GM13977 (cell line): ENCODE measurements around the gene RBBP7.

Experiments used
- DNase-seq: peaks from one replicate; pipeline ENCODE4 v3.0.0; 2012; ENCODE audit warnings: low spot score
- CTCF ChIP-seq: IDR thresholded peaks from 2 replicates; pipeline ENCODE4 v1.5.1; 2012; ENCODE audit warnings: mild to moderate bottlenecking, control low read depth; ENCODE audit not compliant: insufficient read depth; ENCODE audit errors: extremely low read depth, missing control alignments
- in situ Hi-C: fragments of 300-500 bp; cut with MboI; formaldehyde crosslinking; loops from one replicate; pipeline ENCODE4 v1.12.0; 2022; ENCODE audit warnings: low sequenced_read_pairs, low pct_unique_long_range_greater_than_20kb, mixed read lengths, inconsistent platforms; ENCODE audit not compliant: unreplicated experiment

The RBBP7 gene

GRCh38 chrX:16819634-16820033, 50.5 kb downstream of the RBBP7 start:
- in situ Hi-C loops = no loop called here
- TF ChIP-seq CTCF = no peak
- DNase-seq = no peak

- TF ChIP-seq CTCF = no peak
- no peak for DNase-seq
- in situ Hi-C loops = no loop called here
Observed at GRCh38 chrX:16814597-16814996, 55.6 kb downstream of the RBBP7 start.

- DNase-seq = no peak
Observed at GRCh38 chrX:16807976-16808542, 62.1 kb downstream of the RBBP7 start.

GRCh38 chrX:16807548-16807947, 62.6 kb downstream of the RBBP7 start:
- no peak for DNase-seq
- in situ Hi-C loops = no loop called here
- no peak for TF ChIP-seq CTCF

More at GRCh38 chrX:16807976-16808542, 62.1 kb downstream of the RBBP7 start:
- in situ Hi-C loops = no loop called here
- TF ChIP-seq CTCF = no peak

GRCh38 chrX:16804923-16805464, 65.2 kb downstream of the RBBP7 start:
- no peak for TF ChIP-seq CTCF
- in situ Hi-C loops = no loop called here
- DNase-seq = no peak

- DNase-seq = no peak
- TF ChIP-seq CTCF = no peak
- in situ Hi-C loops = no loop called here
Observed at GRCh38 chrX:16797841-16798240, 72.3 kb downstream of the RBBP7 start.
